GM12878 (cell line): Measurements from ENCODE around the gene ARMC9. TPM values are rescaled to one million over a fixed set of nuclear protein-coding genes. Genes with fewer than 3 reads are reported as not detected.

Source experiments
- EED ChIP-seq: sonication (generic); IDR thresholded peaks from 2 replicates; pipeline ENCODE4 v1.6.1; 2016; ENCODE audit warnings: antibody characterized with exemption, low read depth
- FOS ChIP-seq: IDR thresholded peaks from 3 replicates; pipeline ENCODE4 v1.6.1; 2011; ENCODE audit warnings: borderline replicate concordance; ENCODE audit not compliant: insufficient read length; ENCODE audit errors: extremely low read depth
- GATAD2B ChIP-seq: fragments of 450-650 bp; conservative IDR thresholded peaks from 2 replicates; pipeline ENCODE4 v1.6.1; 2017; ENCODE audit warnings: low read depth, mild to moderate bottlenecking, moderate library complexity
- POLR2AphosphoS5 ChIP-seq: IDR thresholded peaks from 2 replicates; pipeline ENCODE4 v1.6.1; 2011; ENCODE audit warnings: mild to moderate bottlenecking, low read length, inconsistent platforms
- RFX5 ChIP-seq: IDR thresholded peaks from 2 replicates; pipeline ENCODE4 v1.6.1; 2011; ENCODE audit warnings: low read depth, low read length, improper control_type of control experiment
- SMARCA5 ChIP-seq: fragments of 450-650 bp; IDR thresholded peaks from 2 replicates; pipeline ENCODE4 v1.6.1; 2017; ENCODE audit warnings: mild to moderate bottlenecking
- TCF3 ChIP-seq: IDR thresholded peaks from 2 replicates; pipeline ENCODE4 v1.6.1; 2012; ENCODE audit warnings: low read depth, mild to moderate bottlenecking, low read length, borderline replicate concordance; ENCODE audit not compliant: insufficient read depth
- ZNF24 ChIP-seq: fragments of 450-650 bp; IDR thresholded peaks from 2 replicates; pipeline ENCODE4 v1.6.1; 2017; ENCODE audit warnings: antibody characterized with exemption, mild to moderate bottlenecking
- polyA plus RNA-seq, 11 experiments: library from polyadenylated mRNA; depleted of rRNA in 4 of 11; unstranded in 6 of 11; stranded (reverse) in 5 of 11; fragments of >200 nt; fragmentation: Nextera tagmentation in 4 of 11; fragmentation: Illumina TruSeq in 1 of 11; extraction: Ambion mirVana in 4 of 11; extraction: Trizol in 1 of 11; gene quantifications; 1 replicate in 1 of 11; 2 replicates in 10 of 11; pipeline versions ENCODE4 v1.2.1 to v1.2.3, GENCODE V29; 2011 to 2016; ENCODE audit warnings: inconsistent platforms in 2 of 11, missing spikeins in 2 of 11, low read depth in 1 of 11
- total RNA-seq, 4 experiments: library from RNA; depleted of rRNA in 3 of 4; stranded (reverse); fragments of >200 nt in 3 of 4; fragmentation: Illumina TruSeq in 1 of 4; extraction: Trizol in 1 of 4; gene quantifications; 2 replicates each; pipeline versions ENCODE4 v1.2.1 to v1.2.3, GENCODE V29; 2013 to 2021
- TF ChIP-seq, protein P1 (sequence below): fragments of 450-650 bp; formaldehyde crosslinking; IDR thresholded peaks from 2 replicates; pipeline ENCODE4 v1.4.0; 2020; ENCODE audit warnings: mild to moderate bottlenecking, moderate library complexity
- TF ChIP-seq, protein P2 (sequence below): fragments of 450-650 bp; IDR thresholded peaks from 2 replicates; pipeline ENCODE4 v1.6.1; 2017; ENCODE audit warnings: antibody characterized with exemption, mild to moderate bottlenecking, moderate library complexity
- TF ChIP-seq, protein P3 (sequence below), 3 experiments: IDR thresholded peaks in 2 of 3; conservative IDR thresholded peaks in 1 of 3; 2 replicates each; pipeline ENCODE4 v1.5.1; 2011; ENCODE audit warnings: low read depth in 3 of 3, low read length in 3 of 3, mild to moderate bottlenecking in 3 of 3, control low read depth in 2 of 3, moderate library complexity in 2 of 3, inconsistent platforms in 1 of 3, mixed read lengths in 1 of 3; ENCODE audit not compliant: control insufficient read depth in 2 of 3, insufficient read depth in 1 of 3; ENCODE audit errors: extremely low read depth in 1 of 3
- TF ChIP-seq, protein P4 (sequence below): fragments of 150-350 bp; IDR thresholded peaks from 2 replicates; pipeline ENCODE4 v1.6.1; 2014; ENCODE audit warnings: mild to moderate bottlenecking, low read depth, low read length
- TF ChIP-seq, protein P5 (sequence below): fragments of 450-650 bp; IDR thresholded peaks from 2 replicates; pipeline ENCODE4 v1.6.1; 2017; ENCODE audit warnings: low read depth, mild to moderate bottlenecking, moderate library complexity
- TF ChIP-seq, protein P6 (sequence below): fragments of 450-650 bp; IDR thresholded peaks from 2 replicates; pipeline ENCODE4 v1.6.1; 2017; ENCODE audit warnings: mild to moderate bottlenecking

ARMC9 gene
- total and polyA plus RNA-seq, 10 of the 15 experiments (the other 5 are each of a cell fraction or from before 2014, with no cell fraction given) = 3.8 to 21.8 (median 10.4) TPM

DNA sequence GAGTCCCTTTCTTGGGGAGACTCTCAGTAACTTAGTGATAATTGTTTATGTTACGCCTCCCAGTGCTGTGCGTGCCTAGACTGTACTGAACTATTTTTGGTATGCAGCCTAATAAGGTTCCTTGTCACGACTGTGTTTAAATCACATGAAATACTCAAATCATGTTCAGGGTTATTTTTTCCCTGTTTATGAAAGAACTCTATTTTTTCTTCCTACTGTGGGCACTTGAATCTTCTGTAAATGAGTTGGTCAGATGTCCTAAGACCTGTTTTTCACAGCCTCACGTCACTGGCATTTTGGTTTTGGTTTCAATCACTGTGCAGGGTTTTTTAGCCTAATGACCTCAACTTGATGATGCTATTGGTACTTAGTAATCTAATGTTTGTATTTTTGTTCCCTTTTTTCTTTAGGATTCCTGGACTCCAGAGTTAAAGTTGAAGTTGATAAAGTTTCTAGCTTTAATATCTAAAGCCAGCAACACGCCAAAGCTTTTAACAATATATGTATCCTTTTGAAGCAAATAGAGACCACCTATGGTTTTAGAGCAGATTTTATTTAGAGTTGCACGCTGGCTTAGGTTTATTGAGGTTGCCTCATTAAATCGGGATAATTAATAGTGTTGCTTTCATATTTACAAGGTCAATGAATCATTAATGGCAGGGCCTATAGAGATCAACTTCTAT is 24.0 kb downstream of the ARMC9 start (continued):
- TF ChIP-seq, protein P1, sequence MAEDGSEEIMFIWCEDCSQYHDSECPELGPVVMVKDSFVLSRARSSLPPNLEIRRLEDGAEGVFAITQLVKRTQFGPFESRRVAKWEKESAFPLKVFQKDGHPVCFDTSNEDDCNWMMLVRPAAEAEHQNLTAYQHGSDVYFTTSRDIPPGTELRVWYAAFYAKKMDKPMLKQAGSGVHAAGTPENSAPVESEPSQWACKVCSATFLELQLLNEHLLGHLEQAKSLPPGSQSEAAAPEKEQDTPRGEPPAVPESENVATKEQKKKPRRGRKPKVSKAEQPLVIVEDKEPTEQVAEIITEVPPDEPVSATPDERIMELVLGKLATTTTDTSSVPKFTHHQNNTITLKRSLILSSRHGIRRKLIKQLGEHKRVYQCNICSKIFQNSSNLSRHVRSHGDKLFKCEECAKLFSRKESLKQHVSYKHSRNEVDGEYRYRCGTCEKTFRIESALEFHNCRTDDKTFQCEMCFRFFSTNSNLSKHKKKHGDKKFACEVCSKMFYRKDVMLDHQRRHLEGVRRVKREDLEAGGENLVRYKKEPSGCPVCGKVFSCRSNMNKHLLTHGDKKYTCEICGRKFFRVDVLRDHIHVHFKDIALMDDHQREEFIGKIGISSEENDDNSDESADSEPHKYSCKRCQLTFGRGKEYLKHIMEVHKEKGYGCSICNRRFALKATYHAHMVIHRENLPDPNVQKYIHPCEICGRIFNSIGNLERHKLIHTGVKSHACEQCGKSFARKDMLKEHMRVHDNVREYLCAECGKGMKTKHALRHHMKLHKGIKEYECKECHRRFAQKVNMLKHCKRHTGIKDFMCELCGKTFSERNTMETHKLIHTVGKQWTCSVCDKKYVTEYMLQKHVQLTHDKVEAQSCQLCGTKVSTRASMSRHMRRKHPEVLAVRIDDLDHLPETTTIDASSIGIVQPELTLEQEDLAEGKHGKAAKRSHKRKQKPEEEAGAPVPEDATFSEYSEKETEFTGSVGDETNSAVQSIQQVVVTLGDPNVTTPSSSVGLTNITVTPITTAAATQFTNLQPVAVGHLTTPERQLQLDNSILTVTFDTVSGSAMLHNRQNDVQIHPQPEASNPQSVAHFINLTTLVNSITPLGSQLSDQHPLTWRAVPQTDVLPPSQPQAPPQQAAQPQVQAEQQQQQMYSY (CRISPR knock-in tag) = no peak
- TF ChIP-seq GATAD2B (no peak), ZNF24 (peak; percentile 43), SMARCA5 (no peak), EED (peak; percentile 69), POLR2AphosphoS5 (no peak), TCF3 (no peak), RFX5 (no peak), FOS (no peak)
- TF ChIP-seq, protein P2, sequence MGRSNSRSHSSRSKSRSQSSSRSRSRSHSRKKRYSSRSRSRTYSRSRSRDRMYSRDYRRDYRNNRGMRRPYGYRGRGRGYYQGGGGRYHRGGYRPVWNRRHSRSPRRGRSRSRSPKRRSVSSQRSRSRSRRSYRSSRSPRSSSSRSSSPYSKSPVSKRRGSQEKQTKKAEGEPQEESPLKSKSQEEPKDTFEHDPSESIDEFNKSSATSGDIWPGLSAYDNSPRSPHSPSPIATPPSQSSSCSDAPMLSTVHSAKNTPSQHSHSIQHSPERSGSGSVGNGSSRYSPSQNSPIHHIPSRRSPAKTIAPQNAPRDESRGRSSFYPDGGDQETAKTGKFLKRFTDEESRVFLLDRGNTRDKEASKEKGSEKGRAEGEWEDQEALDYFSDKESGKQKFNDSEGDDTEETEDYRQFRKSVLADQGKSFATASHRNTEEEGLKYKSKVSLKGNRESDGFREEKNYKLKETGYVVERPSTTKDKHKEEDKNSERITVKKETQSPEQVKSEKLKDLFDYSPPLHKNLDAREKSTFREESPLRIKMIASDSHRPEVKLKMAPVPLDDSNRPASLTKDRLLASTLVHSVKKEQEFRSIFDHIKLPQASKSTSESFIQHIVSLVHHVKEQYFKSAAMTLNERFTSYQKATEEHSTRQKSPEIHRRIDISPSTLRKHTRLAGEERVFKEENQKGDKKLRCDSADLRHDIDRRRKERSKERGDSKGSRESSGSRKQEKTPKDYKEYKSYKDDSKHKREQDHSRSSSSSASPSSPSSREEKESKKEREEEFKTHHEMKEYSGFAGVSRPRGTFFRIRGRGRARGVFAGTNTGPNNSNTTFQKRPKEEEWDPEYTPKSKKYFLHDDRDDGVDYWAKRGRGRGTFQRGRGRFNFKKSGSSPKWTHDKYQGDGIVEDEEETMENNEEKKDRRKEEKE = no peak
- TF ChIP-seq, protein P3, sequence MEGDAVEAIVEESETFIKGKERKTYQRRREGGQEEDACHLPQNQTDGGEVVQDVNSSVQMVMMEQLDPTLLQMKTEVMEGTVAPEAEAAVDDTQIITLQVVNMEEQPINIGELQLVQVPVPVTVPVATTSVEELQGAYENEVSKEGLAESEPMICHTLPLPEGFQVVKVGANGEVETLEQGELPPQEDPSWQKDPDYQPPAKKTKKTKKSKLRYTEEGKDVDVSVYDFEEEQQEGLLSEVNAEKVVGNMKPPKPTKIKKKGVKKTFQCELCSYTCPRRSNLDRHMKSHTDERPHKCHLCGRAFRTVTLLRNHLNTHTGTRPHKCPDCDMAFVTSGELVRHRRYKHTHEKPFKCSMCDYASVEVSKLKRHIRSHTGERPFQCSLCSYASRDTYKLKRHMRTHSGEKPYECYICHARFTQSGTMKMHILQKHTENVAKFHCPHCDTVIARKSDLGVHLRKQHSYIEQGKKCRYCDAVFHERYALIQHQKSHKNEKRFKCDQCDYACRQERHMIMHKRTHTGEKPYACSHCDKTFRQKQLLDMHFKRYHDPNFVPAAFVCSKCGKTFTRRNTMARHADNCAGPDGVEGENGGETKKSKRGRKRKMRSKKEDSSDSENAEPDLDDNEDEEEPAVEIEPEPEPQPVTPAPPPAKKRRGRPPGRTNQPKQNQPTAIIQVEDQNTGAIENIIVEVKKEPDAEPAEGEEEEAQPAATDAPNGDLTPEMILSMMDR (IDR thresholded peaks at IDR 0.05 in 2 of 3, conservative IDR thresholded peaks at IDR 0.05 in 1 of 3; ENCODE audit: control insufficient read depth in 2 of 3, extremely low read depth in 1 of 3, insufficient read depth in 1 of 3, low read depth in 3 of 3, low read length in 3 of 3) = 0 out of 6 replicates have a peak, but pooled peaks of 1 of the 3 experiments have one; percentile 8
- TF ChIP-seq, protein P4, sequence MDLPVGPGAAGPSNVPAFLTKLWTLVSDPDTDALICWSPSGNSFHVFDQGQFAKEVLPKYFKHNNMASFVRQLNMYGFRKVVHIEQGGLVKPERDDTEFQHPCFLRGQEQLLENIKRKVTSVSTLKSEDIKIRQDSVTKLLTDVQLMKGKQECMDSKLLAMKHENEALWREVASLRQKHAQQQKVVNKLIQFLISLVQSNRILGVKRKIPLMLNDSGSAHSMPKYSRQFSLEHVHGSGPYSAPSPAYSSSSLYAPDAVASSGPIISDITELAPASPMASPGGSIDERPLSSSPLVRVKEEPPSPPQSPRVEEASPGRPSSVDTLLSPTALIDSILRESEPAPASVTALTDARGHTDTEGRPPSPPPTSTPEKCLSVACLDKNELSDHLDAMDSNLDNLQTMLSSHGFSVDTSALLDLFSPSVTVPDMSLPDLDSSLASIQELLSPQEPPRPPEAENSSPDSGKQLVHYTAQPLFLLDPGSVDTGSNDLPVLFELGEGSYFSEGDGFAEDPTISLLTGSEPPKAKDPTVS = no peak
- TF ChIP-seq, protein P5, sequence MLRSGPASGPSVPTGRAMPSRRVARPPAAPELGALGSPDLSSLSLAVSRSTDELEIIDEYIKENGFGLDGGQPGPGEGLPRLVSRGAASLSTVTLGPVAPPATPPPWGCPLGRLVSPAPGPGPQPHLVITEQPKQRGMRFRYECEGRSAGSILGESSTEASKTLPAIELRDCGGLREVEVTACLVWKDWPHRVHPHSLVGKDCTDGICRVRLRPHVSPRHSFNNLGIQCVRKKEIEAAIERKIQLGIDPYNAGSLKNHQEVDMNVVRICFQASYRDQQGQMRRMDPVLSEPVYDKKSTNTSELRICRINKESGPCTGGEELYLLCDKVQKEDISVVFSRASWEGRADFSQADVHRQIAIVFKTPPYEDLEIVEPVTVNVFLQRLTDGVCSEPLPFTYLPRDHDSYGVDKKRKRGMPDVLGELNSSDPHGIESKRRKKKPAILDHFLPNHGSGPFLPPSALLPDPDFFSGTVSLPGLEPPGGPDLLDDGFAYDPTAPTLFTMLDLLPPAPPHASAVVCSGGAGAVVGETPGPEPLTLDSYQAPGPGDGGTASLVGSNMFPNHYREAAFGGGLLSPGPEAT = peak; percentile 92
- TF ChIP-seq, protein P6, sequence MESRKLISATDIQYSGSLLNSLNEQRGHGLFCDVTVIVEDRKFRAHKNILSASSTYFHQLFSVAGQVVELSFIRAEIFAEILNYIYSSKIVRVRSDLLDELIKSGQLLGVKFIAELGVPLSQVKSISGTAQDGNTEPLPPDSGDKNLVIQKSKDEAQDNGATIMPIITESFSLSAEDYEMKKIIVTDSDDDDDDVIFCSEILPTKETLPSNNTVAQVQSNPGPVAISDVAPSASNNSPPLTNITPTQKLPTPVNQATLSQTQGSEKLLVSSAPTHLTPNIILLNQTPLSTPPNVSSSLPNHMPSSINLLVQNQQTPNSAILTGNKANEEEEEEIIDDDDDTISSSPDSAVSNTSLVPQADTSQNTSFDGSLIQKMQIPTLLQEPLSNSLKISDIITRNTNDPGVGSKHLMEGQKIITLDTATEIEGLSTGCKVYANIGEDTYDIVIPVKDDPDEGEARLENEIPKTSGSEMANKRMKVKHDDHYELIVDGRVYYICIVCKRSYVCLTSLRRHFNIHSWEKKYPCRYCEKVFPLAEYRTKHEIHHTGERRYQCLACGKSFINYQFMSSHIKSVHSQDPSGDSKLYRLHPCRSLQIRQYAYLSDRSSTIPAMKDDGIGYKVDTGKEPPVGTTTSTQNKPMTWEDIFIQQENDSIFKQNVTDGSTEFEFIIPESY = no peak
